Activated CD4-positive, alpha-beta T cell treated with anti-CD3 and anti-CD28 coated beads, Interleukin-2, amount 50 U/mL, for 1 hour (primary cell): ENCODE measurements around the gene RCOR3.
"Not testable (repeated sequence)": the region's sequence is repeated elsewhere in the genome, so short reads cannot be mapped to it uniquely, and the experiment has no call there.

Experiments used
- DNase-seq: peaks from one replicate; pipeline ENCODE4 v3.0.0-alpha.2; 2020

Gene RCOR3

DNA sequence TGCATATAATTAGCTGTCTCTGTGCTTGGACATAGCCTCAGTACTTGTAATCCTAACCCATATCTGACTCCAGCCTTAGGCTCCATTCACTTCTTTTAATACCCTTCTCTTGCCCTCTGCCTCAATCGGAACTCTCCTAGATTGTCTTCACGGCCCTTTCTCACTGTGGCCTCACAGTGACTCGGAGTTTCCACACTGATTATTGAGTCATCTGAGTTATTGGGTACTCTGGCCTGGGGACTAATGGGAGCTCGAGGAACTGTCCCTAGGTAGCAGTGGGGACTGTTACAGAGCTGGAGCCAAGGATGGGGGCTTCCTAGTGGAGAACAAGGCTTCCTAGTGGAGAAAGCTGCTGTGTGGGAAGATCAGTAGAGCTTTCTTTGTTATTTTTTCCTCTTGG lies 84.4 kb downstream of the RCOR3 start:
- DNase-seq = no peak

DNA sequence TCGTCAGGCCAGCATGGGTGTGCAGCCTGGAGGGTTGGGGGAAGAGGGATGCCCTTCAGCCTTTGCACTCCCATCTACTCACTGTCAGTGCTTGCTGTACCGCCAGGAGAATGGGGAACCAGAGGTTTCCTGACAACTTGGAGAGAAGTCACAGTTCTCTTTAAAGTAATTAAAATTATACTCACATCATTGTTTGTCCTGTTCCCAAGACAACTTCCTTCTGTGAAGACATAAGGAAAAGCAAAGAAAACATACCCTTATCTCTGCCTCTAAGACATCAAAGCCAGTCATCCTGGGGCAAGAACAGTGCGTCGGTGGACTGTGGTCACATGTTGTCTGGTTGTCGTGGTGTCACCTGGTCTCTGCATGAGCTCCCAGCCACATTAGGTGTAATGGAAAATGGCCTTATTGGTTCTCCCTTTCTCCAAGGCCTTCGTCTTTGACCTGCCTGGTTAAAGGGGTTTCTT lies 85.0 kb downstream of the RCOR3 start:
- DNase-seq = no peak

GRCh38 chr1:211345719-211346118 lies 86.6 kb downstream of the RCOR3 start:
- no peak for DNase-seq

DNA sequence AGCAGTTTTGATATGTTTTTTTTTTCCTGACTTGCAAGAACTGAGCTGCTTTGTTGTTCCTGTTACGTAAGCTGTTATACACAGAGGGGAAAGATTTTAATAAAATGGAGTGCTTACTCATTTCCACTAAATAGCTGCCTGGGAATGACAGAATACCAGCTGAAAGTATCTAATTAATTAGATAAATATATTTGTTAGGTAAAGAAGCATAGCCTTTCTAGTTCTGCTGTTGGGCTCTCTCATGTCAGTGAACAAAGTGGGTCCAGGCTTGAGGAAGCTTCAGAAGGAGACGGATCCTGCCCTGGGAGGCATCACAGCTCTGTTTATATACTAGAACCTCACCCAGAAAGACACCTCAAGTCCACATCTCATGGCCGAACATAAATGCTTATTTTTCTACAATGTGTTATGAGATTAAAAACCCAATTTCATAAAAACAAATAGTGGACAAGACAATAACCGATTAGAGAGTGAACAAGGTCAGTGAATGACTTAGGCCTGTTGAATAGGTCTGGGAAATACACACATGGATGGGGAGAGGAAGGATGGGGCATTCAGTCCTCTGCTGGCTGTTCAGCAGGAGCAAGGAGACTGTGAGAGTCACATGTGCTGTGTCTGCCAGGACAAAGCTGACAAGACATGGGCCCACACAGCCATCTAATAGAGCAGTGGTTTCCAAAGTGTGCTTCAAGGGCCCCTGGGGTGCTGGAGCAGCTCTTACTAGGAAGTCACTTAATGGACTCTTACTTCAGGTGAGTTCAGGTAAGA lies 88.1 kb downstream of the RCOR3 start:
- DNase-seq = no peak

DNA sequence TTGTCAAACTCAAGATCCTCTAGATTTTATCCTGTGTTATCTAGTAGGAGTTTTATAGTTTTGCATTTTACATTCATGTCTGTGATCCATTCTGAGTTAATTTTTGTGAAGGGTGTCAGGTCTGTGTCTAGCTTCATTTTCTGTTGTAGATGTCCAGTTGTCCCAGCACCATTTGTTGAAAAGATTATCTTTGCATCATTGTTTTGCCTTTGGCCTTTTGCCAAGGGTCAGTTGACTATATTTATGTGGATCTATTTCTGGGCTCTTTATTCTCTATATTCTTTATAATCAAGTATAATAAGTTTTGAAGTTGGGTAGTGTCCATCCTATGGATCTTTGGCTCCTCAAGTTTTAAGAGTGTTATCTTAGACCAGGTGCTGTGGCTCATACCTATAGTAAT lies 89.4 kb downstream of the RCOR3 start:
- no peak for DNase-seq

DNA sequence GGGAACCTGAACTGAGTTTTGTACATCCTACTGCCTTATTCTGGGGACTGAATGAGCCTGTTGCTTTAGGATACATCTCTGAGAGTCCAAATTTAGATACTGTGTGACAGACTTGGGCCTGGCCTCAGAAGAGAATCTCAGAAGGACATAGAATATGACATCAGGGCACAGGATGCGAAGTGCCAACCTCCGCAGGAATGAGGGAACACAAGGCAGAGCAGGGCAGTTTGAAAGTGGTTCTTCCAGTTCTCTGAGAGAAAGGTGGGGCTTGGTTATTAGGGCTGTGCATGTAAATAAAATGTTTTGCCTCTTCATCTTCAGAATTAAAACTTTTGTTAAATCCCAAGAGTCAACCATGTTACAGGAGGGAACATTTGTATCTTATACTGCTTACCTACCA lies 90.6 kb downstream of the RCOR3 start:
- DNase-seq = no peak

DNA sequence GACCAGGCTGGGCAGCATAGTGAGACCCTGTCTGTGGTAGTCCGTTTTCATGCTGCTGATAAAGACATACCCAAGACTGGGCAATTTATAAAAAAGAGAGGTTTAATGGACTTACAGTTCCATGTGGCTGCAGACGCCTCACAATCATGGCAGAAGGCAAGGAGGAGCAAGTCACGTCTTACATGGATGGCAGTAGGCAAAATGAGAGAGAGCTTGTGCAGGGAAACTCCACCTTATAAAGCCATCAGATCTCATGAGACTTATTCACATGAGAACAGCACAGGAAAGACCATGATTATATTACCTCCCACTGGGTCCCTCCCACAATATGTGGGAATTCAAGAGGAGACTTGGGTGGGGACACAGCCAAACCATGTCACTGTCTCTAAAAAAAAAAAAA lies 92.9 kb downstream of the RCOR3 start:
- DNase-seq = not testable (repeated sequence)

- DNase-seq = no peak
Observed at GRCh38 chr1:211352465-211352864, 93.3 kb downstream of the RCOR3 start.

GRCh38 chr1:211352985-211353515 lies 93.9 kb downstream of the RCOR3 start:
- peak; percentile 51 for DNase-seq

DNA sequence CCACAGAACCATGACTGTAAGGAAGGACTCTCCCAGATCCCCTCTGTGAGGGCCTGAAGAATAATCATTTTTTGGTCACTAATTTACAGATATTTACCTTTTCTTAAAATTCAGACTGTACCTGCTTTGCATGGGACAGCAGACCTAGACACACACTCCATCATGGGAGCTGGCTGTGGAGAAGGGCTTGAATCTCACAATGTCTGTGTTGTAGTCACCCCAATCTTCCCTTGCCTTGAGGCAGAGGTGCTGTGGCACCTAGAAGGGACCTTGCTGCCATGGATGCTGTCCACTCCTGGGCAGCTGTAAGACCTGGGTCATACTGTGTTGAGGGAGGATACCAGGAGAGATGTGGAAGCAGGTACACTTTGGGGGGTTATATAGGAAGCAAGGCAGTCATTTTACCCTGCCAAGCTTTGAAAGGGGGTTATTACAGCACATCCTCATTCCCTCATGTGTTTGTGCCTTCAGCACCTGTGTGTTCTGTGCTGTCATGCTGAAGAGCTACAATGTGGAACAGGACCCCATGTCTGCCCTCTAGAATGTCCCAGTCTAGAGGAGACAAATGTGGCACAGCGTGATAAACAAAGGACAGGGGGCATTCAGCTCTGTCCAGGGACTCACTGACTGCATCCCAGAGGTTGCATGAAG lies 94.5 kb downstream of the RCOR3 start:
- DNase-seq = no peak

- DNase-seq = no peak
Observed at GRCh38 chr1:211355873-211356272, 96.7 kb downstream of the RCOR3 start.

DNA sequence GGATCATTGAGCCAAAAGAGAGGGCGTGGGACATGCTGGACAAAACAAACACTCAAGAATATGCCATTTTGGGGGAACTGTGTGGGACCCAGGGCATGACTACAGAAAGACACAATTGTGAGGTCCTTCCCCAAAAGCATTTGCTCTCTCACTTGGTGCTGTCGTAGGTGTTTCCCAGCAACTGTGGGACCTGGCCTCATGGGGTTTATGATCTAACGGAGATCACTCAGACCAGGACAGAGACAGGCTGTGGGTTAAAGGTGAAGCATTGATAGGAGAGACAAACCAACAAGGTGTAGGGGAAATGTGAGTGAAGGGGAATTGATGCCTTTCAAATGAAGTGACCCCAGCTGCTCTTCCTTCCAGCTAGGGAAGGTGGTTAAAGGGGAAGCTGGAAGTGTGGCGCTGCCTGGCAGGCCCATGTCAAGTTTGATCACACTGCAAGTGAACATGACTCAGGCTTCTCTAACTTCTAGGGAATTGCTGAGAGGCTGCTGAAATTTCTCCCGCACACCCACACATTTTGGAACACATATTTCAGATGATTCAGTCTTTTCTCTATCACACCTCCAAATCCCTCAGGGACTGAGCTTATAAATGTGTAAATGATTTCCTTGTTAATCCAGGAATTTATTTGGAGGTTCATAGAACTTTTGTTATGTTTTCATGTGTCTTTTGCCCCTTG lies 97.7 kb downstream of the RCOR3 start:
- no peak for DNase-seq

DNA sequence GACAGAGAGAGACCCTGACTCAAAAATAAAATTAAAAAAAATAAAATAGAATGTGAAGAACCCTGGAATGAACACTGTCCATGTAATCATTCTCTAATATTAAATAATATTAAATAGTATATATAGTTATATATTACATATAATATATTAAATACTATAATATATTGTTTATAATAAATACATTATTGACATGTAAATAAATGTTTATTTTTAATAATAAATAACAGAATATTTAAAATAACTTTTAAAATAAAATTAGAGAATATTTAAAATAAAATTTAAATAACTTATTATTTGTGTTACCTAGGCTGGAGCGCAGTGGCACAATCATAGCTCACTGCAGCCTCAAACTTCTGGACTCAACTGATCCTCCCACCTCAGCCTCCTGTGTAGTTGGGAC lies 99.5 kb downstream of the RCOR3 start:
- DNase-seq = no peak

DNA sequence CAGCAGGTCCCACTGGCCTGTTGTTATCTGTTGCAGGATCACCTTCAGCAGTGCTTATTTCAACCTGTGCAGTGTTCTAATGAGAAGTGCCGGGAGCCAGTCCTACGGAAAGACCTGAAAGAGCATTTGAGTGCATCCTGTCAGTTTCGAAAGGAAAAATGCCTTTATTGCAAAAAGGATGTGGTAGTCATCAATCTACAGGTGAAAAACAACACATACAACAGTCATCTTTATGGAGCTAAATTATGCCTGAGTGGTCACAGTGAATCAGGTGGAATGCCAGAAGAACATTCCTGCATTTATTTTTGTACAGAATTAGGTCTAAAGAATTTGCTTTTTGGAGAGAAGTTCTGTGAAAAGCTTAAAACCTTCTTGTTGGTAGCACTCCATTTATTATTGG lies 100.7 kb downstream of the RCOR3 start:
- DNase-seq = no peak

GRCh38 chr1:211361202-211361601 lies 102.0 kb downstream of the RCOR3 start:
- no peak for DNase-seq
